CD1c-positive myeloid dendritic cell (primary cell): ENCODE data around the gene ENTREP3.
"Not testable (repeated sequence)": the region's sequence is repeated elsewhere in the genome, so short reads cannot be mapped to it uniquely, and the experiment has no call there.

Experiments used
- DNase-seq: peaks from one replicate; pipeline ENCODE4 v3.0.0-alpha.2; 2016; ENCODE audit errors: extremely low spot score

ENTREP3 gene

DNA sequence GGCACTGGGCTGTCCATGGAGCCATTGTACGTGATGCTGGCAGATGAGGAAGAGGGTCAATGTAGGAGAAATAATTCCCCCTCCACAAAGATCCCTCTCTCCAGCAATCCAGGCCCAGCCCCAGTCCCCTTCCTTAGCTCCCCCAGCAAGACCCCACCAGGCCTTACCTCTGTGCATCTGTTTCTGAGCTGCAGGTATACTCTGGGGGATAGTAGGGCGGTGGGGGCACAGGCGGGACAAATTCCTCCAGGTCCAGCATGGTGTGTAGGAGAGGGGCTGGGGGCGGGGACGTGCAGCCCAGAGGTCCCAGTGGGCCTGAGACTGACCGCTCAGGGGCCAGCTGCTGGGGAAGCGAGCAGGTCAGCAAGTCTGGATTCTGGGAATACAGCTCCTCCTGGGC lies 3.7 kb downstream of the ENTREP3 start:
- no peak for DNase-seq

DNA sequence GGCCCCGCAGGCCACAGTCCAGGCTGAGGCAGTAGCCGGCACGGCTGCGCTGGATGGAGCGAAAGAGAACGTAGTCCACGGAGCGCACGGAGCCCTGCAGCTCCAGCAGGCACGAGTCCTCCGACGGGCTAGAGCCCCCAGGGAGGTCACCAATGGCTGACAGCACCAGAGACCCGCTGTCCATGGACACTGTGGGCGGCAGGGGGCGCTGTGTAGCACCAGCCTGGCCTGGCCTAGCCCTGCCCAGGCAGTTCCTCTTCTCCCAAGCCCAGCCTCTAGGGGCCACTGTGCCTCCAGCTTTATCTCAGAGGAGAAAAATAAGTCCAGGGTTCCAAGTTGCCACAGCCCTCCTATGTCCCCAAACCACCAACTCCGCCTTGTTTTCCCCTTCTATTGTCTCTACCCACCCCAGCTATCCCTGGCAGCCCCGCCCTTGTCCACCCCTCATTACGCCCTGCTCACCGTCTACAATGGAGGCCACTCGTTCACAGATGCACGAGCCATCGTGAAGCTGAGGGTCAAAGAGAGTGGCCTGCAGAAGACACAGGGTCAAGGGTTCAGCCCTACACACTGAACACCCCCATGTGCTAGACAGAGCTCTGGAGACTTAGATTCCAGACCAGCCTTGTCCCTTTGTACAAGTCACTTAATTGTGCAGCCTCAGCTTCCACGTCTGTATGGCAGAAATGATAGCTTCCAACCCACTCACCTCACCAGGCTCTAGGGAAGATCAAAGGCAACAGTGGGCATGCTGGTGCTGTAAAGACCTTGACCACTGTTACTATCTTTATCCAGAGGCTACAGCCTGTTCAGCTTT lies 4.4 kb downstream of the ENTREP3 start:
- DNase-seq = peak; percentile 97

DNA sequence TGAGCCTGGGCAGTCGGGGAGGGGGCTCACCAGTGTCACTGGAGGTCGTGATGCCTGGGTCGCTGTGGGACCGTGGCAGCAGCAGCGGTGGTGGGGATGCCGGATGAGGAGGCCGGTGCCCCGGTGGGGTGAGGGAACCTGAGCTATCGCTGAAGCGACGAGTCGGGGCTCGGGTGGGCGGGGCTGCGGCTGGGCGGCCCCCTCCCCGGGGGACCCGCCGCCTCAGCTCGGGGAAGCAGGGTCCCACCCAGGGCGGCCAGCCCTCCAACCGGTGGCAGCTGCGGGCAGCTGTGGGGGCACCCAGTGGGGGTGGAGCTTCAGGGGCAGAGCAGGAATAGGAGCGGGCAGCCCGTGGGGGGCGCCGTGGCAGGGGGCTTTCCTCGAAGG lies 5.0 kb downstream of the ENTREP3 start:
- no peak for DNase-seq

DNA sequence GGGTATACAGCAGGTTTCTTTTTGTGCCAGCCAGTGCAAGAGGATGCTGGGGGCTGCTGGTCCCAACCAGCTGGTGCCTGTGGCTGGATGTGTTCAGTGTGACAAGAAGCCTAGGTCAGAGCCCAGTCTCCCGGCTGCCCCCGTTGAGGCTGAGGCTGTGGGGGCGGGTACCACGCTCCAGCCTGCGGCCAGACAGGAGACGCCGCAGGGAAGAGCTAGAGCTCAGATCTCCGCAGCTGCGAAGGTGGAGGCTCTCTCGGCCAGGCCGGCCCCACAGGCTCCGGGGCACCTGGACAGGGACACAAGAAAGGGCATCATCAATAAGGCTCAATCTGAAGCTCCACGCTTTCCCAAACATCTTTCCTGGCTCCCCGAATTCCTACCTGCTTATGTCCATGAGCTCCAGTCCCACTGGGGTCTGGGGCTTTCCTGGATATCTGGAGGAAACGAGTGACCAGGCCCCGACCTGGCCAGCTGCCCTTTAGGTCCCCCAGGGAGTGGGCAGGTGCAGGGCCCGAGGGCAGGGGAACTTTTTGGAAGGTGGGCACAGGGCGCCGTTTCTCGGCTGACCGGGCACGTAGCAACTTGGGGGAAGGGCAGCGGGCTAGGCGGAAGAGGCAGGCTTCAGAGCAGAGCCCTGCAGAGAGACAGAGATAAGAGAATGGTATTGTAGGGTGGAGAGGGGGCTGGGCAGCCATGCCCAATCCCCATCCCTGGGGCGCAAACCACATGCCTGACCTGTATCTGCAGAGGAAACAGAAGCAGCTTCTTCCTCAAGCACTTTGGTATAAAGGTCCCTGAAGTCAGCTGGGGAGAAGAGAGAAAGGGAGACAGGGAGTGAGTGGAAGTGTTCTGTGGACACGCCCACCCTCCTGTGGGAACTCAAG lies 7.4 kb downstream of the ENTREP3 start:
- DNase-seq = no peak

DNA sequence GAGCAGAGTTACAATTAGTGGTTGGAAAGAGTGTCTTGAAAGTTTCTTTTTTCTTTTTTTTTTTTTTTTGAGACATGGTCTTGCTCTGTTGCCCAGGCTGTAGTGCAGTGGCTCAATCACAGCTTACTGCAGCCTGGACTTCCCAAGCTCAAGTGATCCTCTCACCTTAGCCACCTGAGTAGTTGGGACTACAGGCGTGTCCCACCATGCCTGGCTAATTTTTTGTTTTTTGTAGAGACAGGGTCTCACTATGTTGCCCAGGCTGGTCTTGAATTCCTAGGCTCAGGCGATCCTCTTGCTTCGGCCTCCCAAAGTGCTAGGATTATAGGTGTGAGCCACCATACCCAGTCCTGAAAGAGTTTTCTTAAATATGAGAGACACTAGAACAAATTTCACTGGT lies 8.5 kb downstream of the ENTREP3 start:
- not testable (repeated sequence) for DNase-seq

DNA sequence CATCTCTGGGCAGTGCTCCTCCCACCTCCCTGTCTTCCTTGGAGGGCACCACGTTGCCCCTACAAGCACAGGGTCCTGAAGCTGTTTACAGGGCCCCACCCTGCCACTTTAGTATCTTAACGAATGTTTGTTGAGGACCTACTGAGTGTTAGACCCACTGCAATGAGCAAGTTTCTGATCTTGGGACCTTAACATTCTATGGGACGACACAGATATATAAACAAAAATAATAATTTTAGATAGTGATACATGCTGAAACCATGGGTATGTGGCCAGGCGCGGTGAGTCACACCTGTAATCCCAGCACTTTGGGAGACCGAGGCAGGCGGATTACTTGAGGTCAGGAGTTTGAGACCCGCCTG lies 10.1 kb downstream of the ENTREP3 start:
- DNase-seq = no peak

DNA sequence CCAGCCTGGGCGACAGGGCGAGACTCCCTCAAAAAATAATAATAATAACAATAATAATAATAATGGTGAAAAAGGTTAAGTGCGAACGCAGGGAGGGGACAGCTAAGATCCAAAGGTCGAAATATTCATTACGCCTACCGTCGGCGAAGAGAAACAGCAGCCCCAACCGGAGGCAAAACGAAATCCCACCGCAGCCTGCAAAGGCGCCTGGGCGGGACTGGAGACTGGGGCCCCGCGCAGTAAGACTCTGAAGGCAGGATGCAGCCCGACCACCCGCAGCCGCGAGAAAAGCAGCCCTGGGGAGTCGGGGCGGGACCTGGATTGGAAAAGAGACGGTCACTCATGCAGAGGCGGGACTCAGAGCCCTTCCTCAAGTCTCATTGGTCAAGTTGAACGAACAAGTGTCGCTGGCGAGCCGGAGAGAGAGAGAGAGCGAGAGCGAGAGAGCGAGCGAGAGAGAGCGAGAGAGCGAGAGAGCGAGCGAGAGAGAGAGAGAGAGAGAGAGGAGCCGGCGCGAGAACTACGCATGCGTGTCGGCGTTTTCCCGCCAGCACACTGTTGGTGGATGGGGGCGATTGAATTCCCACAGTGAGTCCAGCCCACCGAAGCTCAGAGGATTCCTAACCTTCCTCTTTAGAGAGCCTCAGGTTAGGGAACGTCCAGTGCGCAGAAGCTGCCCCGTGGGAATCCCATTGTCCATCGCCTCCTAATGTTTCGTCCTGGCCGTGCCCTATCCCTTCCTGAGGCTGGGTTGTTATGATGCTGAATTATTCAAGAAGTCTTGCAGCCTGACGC lies 10.7 kb downstream of the ENTREP3 start:
- peak; percentile 94 for DNase-seq

DNA sequence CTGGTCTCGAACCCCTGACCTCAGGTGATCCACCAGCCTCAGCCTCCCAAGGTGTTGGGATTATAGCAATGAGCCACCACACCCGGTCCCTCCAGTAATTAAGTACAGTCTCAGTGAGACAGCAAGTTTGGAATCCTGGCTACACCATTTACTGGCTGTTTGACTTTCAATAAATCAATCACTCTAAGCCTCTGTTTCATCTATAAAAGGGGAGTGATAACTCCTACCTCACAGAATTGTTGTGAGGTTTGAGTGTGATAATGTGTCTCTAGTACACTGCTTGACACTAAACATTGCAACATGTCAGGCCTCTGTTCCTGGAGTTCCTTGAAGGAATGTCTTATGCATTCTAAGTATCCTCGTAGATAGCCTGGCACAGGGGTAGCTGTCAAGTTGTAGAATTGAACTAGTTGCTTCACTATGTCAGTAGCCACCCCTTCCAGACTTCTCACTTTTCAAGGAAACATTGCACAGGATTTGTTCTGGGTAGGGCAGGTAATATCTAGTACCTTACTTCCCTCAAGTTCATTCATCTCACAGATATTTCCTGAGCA lies 12.4 kb downstream of the ENTREP3 start:
- no peak for DNase-seq

DNA sequence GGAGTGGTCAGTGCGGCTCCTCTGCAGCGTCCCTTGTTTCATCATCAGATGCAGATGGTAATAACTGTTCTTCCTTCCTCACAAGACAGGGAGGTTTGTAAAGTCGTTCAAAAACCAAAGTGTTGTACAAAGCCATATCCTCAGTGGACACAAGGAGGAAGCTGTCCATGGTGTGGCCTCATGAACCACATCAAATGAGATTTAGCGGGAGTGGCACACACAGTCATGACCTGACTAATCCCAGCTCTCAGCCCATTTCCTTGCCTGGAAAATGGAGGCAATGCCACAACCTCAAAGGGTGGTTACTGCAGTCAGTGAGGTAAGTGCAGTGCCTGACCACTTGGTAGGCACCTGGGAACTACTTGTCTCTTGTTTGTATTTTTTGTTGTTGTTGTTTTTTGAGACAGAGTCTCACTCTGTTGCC lies 13.4 kb downstream of the ENTREP3 start:
- DNase-seq = peak; percentile 81

DNA sequence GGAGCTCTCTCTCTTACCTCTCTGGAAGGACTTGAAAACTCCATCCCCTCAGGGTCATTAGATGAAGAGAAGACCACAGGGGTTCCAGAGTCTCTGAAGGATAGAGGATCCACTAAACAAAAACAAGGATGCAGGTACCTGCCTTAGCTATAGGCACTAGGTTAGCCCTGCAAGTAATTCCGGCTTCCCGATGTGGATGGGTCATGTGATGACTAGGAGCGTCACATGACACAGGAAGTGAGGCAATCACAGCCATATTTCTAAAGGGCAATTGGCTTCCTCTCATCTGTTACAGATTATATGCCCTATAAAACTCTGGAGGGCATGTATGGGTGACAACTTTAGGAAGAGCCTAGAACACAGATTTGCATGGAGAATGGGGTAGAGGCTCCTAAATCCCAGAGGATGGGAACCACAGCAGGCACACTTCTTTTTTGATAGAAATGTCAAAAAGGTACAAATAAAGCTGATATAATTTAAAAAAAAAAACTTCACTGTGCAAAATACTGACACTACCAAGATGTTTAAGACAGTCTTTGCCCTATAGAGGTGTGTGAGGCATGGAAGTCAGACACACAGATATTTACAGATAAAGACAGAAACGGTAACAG lies 14.1 kb downstream of the ENTREP3 start:
- DNase-seq = peak; percentile 89

DNA sequence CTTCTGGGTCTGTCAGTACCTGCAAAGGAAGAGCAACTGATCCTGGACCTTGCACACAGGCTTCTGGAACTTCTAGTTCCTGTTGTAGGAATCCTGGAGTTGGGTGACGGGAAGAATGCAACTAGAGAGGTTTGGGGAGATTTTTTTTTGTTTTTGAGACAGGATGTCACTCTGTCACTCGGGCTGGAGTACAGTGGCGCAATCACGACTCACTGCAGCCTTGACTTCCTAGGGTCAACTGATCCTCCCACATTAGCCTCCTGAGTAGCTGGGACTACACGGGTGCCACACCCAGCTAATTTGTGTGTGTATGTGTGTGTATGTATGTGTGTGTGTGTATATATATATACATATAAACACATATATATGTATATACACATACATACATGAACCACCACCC lies 18.8 kb downstream of the ENTREP3 start:
- DNase-seq = no peak

DNA sequence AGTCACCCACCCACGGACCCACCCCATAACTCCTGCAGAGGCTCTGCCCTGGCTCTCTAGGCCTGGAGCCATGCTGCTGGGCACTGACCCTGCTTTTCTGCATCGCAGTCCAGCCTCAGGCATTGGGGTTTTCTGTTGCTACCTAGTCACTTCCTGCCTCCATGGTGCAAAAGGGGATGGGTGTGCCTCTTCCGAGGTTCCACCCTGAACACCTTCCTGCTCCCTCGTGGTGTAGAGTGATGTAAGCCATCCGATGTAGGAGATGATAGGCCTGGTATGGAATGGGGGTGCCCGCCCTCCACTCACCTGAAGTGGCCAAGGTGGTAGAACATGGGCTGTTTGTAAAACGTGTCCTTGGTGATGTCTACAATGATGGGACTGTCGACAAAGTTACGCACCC lies 19.9 kb downstream of the ENTREP3 start:
- DNase-seq = not testable (repeated sequence)

DNA sequence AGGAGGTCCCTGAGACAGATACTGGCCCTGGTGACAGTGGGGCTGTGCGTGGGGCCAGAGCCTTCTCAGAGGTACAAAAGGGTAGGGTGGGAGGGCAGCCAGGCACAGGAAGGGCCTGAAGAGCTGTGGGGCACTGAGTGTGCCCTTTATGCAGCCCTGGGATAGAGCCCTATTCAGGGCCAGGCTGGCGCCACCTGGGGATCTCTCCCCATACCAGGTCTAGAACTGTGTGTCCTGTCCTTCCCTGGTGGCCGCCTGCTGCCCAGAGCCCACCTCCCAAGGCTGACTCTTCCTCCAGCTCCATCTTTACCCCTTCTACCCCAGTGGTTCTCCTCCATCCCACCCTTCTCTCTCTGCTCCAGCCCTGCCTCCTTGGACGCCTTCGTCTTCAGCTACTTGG lies 21.8 kb downstream of the ENTREP3 start:
- DNase-seq = not testable (repeated sequence)

DNA sequence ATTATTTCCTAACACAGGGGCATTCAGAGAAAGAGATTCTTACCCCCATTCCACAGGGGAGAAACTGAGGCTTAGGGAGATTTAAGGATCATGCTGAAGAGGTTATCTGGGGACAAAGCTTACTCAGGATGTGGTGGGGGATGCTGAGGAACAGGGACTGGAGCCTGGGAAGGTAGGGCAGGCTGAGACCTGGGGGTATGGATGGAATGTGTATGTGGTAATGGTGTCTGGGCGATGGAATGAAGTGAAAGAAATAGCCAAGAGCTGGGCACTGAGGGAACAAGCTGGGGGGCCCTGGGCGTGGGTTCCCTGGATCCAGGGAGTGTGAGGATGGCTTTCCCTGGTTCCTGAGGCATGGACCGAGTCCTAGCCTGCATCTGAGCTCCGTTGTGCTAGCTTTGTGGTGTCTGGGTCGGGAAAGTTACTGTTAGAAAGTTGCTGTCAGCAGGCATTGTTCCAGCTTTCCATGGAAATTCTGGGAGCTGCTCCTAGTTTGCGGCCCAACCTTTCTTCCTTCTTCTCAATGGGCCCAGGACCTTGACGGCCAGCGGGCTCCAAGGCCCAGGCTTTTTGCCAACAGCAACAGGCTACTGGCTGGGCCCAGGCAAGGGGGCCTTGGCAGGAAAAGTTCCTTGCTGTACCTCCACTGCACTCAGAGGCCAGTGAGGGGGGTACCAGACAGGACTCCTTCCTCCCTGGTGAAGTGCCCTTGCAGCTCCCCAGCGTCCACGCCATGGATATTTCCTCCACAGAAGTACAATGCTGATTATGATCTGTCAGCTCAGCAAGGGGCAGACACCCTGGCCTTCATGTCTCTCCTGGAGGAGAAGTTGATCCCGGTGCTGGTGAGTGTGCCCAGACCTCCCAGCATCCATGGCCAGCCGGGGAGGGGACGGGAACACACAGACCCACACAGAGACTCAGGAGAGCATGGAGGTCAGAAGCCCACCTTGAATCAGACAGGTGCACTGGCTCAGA lies 23.0 kb downstream of the ENTREP3 start:
- not testable (repeated sequence) for DNase-seq

DNA sequence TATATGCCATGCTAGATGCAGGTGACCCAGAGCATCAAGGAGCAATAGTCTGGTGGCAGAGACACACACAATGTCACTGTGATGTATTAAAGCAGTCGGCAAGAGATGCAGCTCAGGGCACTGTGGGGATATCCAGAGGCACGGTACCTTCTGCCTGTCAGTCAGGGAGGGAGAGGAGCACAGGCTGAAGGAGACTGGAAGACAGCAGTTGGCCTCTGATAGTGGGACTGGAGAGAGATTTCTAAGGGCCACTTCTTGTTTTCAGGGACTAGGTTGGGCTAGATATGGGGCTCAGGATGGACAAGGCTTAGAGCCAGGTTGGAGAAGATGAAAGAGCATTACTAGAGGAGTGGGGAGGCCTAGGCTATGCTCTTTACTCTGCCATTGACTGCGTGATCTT lies 24.0 kb downstream of the ENTREP3 start:
- not testable (repeated sequence) for DNase-seq

DNA sequence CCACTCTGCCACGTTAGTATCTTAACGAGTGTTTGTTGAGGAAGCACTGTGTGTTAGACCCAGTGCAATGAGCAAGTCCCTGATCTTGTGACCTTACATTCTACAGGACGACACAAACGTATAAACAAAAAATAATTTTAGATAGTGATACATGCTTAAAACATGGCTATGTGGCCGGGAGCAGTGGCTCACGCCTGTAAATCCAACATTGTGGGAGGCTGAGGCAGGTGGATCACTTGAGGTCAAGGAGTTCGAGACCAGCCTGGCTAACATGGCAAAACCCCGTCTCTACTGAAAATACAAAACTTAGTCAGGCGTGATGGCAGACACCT lies 27.2 kb downstream of the ENTREP3 start:
- no peak for DNase-seq

DNA sequence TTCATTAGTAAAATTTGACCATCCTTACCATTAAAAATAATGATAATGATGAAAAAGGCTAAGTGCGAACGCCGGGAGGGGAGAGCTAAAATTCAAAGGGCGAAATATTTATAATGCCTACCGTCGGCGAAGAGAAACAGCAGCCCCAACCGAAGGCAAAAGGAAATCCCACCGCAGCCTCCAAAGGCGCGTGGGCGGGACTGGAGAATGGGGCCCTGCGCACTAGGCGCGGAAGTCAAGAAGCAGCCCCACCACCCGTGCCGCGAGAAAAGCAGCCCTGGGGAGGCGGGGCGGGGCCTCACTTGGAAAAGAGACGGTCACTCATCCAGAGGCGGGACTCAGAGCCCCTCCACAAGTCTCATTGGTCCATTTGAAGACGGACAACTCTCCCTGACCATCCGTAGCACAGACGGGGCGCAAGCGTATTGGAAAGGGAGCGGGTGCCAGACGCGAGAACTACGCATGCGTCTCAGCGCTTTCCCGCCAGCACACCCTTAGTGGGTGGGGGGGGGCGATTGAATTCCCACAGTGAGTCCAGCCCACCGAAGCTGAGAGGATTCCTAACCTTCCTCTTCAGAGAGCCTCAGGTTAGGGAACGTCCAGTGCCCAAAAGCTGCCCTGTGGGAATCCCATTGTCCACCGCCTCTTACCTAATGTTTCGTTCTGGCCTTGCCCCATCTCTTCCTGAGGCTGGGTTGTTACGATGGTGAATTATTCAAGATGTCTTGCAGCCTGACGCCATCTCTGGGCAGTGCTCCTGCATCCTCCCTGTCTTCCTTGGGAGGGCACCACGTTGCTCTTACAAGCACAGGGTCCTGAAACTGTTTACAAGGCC lies 27.8 kb downstream of the ENTREP3 start:
- peak; percentile 99 for DNase-seq

DNA sequence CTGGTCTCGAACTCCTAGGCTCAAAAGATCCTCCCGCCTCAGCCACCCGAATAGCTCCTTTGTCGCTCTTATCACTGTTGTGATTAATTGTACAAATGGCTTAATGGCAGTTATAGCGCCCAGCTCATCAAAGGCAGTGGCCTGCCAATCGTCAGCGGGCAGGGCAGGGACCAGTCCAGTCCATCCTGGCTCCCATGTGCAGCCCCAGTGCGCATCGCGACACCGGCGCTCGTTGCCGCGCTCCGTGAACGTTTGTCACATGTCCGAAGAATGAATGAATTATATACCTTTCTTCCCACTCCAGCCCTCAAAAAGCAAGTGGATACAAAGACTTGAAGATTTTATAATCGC lies 28.4 kb downstream of the ENTREP3 start:
- DNase-seq = peak; percentile 51

DNA sequence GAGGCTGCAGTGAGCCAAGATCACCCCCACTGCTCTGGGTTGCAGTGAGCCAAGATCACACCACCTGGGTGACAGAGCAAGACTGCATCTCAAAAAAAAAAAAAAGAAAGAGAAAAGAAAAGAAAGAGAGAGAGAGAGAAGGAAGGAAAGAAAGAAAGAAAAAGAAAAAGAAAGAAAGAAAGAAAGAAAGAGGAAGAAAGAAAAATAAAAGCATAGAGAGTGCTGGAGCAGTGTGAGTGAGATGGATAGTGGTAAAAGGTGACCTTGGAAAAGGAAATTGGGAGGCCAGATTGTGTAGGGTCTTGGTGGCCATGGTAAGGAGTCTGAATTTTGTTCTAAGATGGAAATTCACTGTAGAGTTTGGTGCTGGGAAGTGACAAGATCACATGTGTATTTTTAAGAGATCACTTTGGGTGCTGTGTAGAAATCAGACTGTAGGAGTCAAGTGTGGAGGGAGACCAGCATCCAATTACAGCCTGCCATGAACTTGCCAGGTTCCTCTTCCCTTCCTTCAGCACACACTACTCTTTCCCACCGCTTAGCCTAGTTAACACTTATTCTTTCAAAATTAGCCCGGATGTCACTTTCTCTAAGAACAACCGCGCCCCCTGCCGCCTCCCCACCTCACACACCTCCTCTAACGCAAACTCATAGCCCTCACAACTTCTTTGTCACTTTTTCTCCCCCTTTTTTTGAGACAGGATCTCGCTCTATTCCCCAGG lies 28.9 kb downstream of the ENTREP3 start:
- DNase-seq = peak; percentile 90
